OCI-LY3 (cell line): Measurements from ENCODE around the gene RPS6KA2.

ENCODE experiments used
- CTCF ChIP-seq: fragments of 200-600, 300-600 bp; sonication (generic); IDR thresholded peaks from 2 replicates; pipeline ENCODE4 v1.5.1; 2014; ENCODE audit warnings: antibody characterized with exemption, low read length, low read depth
- EZH2phosphoT487 ChIP-seq: fragments of 200-600 bp; shearing (Covaris generic); IDR thresholded peaks from 2 replicates; pipeline ENCODE4 v1.6.1; 2018; ENCODE audit warnings: antibody characterized with exemption, mixed run types, low read depth

- no peak for TF ChIP-seq CTCF
- no peak for TF ChIP-seq EZH2phosphoT487
These were observed 177.4 kb downstream of the RPS6KA2 start for GRCh38 chr6:166449641-166450040.
